GM23338 (cell line): ENCODE measurements around the gene KRTAP20-2. TPM values are rescaled to one million over a fixed set of nuclear protein-coding genes. Genes with fewer than 3 reads are reported as not detected.

ENCODE experiments used
- CTCF ChIP-seq, 2 experiments: fragments of 200-600 bp in 1 of 2; sonication (generic) in 1 of 2; conservative IDR thresholded peaks; 2 replicates each; pipeline versions ENCODE4 v1.5.1 to v1.6.1; 2016 to 2017; ENCODE audit warnings: antibody characterized with exemption in 2 of 2, low read depth in 2 of 2, mild to moderate bottlenecking in 2 of 2, moderate library complexity in 1 of 2
- REST ChIP-seq: IDR thresholded peaks from one replicate; pipeline ENCODE4 v1.6.1; 2018; ENCODE audit warnings: antibody characterized with exemption; ENCODE audit not compliant: unreplicated experiment
- ZNF114 ChIP-seq: fragments of 250-450 bp; sonication (Bioruptor Pico); IDR thresholded peaks from 2 replicates; pipeline ENCODE4 v1.5.0; 2020; ENCODE audit warnings: mild to moderate bottlenecking, moderate library complexity
- ZNF462 ChIP-seq: fragments of 250-450 bp; sonication (Bioruptor Pico); IDR thresholded peaks from 2 replicates; pipeline ENCODE4 v1.5.0; 2020; ENCODE audit warnings: mild to moderate bottlenecking, moderate library complexity
- polyA plus RNA-seq: library from polyadenylated mRNA; unstranded; fragments of >200 nt; fragmentation: Nextera tagmentation; extraction: Ambion mirVana; gene quantifications from 2 replicates; pipeline ENCODE4 v1.2.1, GENCODE V29; 2016
- total RNA-seq: library from RNA; depleted of rRNA; stranded (reverse); fragments of >200 nt; shearing (Covaris generic); gene quantifications from 2 replicates; pipeline ENCODE4 v1.2.3, GENCODE V29; 2014

The KRTAP20-2 gene
- total and polyA plus RNA-seq, 2 experiments from 2014 or later = not detected

- TF ChIP-seq ZNF462 (CRISPR knock-in tag) = no peak
- no peak for TF ChIP-seq CTCF (conservative IDR thresholded peaks at IDR 0.05; ENCODE audit: low read depth in 2 of 2)
- TF ChIP-seq REST = no peak
- TF ChIP-seq ZNF114 = no peak
Measured at GRCh38 chr21:30616125-30616524, 18.9 kb upstream of the KRTAP20-2 start, which contains the start of gene KRTAP20-1 (continued).
